ENCODE data around the gene DICER1.
"Not testable (repeated sequence)": the region's sequence is repeated elsewhere in the genome, so short reads cannot be mapped to it uniquely, and the experiment has no call there.

DICER1 gene

DNA sequence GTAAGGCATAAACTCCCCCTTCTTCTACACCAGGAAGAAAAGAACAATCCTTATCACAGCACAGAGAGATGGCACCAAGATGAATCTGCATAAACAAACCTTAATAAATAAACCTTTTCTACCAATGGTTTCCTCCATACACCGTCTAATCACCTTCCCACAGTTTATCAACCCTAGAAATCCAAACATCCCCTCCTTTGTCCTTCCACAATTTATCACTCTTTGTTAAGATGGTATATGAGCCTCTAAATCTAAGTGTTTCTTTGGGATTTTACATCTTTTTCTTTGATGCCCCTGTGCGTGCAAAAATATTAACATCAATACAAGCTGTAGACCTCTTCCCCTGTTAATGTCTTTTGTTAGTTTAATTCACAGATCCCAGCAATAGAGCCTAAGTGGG is 12.5 kb downstream of the DICER1 start:
- FAIRE-seq, result no peak

DNA sequence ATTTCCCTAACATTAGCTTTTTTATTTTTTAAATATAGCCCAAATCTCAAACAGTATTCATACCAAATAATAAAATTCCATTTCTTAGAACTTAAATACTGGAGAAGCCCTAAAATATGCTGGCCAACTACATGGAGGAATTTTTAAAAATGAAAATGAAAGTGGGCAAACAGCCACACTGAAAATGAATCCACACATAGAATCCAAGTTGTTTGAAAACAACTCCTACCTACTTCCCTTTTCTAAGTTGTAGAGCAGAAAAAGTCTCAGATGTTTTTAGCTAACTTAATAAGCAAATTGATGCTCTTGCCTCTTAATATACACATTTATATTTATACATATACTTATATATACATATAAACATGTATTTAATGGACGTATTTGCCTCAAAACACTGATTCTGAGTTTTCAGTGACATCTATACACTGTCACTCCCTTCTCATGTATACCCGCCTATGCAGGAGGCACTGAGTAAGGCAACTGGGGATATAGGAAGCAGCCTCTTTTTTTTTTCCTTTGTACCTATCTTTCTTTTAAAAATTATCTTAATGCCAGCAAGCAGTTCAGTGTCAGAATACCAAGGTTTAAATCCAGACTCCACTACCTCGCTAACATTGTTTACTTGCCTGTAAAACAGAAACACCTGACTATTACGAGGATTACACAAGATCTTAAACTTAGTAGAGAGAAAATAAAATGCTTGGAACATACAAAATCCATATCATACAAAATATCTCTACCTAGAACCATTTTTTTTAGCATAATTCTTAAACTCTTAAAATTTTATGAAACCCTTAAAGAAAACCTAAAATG is 13.3 kb downstream of the DICER1 start:
- FAIRE-seq, result peak; percentile 79

DNA sequence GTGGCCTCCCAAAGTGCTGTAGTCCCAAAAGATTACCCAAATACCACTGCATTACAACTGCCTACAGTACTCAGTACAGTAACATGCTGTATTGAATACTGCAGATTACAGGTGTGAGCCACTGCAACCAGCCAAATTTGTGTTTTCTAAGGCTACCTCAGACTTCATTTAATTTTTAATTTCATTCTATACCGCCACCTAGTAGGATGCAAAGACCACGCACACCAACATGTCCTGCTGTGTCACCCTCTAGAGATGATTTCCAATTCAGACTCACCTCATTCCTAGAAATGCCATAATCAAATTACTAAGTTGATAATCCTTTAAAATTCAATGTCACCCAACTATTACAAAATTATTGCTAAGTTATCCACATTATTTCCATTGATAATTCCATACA is 15.1 kb downstream of the DICER1 start:
- no peak for FAIRE-seq

DNA sequence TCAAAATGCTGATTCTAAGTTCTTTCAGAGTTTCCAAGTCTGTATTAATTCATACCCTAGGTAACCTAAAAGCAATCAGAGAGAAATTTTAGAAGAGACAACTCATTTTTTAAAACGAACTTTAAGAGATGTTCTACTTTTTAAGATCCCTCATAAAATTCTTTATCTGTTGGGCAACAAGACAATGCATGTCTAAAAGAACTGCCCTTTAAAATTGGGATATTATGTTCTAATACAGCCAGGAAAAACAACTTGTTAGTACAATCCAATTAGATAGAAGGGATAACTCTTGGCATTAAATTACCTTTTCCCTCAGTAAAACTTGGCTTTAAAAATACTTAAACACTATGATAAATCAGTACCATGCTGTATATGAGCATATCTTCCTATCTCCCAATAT is 15.6 kb downstream of the DICER1 start:
- FAIRE-seq, result no peak

DNA sequence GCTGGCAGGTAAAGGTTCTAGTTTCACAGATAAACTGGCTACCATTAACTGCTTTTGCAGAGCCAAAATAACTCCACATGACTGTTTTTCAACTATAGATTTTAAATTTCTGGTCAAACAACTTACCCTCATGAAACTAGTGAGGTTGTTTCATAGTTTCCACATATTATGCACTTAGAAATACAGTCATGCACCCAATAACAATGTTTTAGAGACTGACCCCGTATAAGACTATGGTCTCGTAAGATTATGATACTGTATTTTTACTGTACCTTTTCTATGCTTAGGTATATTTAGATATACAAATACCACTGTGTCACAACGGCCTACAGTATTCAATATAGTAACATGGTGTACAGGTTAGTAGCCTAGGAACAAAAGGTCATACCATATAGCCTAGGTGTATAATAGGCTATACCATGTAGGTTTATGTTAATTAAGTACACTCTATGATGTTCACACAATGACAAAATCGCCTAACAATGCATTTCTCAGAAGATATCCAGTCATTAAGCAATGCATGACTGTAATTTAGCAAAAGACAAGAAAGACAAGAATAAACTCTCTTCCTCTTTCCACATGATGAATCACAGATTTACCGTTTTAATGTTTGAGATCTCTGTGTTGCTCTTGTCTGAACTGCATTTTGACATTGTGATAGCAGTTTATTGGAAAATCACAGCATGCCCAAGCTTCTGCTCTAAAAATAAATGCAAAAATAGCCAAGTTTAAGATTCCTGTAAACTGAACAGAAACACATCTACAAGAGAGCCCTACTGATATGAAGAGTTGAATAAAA is 17.1 kb downstream of the DICER1 start:
- FAIRE-seq, result no peak

DNA sequence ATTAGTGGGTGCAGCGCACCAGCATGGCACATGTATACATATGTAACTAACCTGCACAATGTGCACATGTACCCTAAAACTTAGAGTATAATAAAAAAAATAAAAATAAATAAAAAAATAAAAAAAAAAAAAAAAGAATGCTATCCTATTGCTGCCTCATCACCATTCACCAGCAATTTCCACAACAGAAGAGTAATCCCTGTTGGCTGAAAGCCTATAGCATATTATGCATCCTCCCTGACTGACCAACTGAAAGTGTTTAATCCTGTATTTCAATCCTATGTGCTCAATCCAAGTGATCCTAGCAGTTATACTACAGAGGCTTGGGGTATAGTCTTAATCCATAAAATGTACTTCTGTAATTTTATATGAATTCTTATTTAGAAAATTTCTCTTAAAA is 18.5 kb downstream of the DICER1 start:
- FAIRE-seq, result no peak

DNA sequence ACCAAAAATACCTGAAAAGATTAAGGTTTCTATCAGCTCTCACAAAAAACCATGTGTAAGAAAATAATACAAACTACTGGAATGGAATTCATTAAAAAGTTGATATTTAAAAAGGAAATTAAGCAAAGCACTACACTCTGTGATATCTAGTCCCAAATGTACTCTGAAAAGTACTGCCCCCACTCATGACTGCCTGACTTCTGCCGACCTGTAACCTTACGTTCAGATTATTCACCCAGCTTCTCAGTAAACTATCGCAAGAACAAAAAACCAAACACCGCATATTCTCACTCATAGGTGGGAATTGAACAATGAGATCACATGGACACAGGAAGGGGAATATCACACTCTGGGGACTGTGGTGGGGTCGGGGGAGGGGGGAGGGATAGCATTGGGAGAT is 18.9 kb downstream of the DICER1 start:
- not testable (repeated sequence) for FAIRE-seq

DNA sequence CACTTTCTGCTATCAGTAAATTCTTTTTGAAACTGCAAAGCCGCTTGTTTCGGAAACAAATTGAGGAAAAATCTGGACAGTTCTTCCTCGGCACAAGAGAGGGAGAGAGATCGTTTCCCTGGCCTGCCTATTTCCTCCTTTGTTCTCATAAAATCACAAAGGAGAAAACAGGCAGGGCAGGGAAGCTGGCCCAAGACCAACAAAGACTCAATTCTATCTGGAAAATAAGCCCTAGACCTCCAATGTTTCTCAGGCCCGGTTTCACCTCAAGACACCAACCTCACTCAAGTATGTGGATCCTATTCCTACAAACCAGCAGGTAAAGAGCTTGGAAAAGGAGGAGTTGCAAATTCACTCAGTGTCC is 19.5 kb downstream of the DICER1 start:
- no peak for FAIRE-seq

DNA sequence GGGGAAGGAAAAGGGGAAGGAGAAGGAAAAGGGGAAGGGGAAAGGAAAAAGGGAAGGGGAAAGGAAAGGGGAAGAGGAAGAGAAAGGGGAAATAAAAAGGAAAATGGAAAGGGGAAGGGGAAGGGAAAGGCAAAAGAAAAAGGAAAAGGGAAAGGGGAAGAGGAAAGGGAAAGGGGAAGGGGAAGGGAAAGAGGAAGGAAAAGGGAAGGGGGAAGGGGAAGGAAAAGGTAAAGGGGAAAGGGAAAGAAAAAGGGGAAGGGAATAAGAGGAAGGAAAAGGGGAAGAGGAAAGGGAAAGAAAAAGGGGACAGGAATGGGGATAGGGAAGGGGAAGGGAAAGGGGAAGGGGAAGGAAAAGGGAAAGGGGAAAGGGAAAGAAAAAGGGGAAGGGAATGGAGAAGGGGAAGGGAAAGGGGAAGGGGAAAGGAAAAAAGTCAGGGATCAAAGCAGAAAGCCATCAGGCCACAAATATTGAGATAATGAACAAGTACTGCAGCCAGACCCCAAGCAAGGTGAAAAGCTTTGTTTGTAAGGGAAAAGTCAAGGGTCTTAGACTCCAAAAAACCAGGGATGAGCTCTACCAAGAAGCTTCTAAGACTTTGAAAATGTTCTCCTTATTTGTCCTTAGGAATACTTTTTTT is 20.0 kb downstream of the DICER1 start:
- no peak for FAIRE-seq

DNA sequence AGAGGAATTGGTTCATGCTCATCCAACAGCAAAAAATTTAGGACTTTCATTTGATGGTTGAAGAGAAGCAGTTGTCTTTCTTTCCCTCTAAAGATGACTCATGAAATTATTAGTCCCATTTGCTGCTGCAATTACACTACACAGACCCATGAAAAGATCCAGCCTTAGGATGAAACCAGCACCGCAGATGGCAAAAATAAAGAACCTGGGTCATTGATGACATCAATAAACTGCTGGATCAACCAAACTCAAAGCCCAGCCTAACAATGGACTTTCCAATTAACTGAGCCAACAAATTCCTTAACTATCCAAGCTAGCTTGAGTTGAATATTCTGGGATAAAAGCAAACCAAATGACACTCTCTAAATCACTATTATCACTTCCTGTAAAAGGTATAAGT is 20.7 kb downstream of the DICER1 start:
- no peak for FAIRE-seq

DNA sequence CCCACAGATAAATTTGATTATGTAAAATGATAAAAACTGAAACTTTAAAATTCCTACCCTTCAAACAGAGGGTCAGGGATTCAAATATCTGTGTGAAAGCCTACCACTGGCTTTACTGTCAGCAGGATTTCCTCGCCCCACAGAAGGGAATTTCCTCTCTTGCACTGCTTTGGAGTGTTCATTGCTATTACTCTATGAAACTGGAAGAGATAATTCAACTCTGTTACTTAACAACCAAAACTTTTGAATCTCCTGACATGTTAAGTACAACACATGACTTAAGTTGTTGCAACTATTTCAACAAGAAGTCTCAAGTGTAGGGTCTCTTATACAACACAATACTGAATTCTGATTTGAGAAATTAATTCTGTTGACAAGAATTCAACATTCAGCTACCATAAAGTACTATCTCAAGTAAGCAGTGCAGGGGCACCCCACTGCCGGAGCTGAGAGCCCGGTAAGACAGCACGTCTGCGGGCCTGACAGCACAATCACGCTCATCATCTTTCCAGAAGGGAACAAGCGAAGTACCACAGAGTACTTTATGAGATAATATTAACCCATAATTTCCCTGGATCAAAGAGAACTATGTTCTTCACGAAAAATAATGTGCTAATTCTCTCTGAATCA is 22.9 kb downstream of the DICER1 start:
- FAIRE-seq, result no peak

DNA sequence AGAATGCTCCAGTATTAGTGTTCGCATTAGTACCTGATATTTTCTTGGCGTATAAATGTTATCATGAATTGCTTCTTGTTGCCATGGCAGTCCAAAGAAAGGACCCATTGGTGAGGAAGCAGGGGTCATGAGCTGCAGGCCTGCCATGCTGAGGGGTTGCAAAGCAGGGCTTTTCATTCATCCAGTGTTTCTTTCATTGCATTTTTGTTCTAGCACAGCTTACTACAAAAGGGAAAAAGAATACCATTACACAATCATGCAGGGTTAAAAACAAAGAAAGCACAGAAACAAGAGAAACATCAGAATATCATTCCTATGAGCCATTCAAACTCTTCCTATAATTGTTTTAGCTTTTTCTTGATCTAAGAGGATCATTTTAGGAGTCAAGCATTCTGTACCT is 24.0 kb downstream of the DICER1 start:
- no peak for FAIRE-seq

DNA sequence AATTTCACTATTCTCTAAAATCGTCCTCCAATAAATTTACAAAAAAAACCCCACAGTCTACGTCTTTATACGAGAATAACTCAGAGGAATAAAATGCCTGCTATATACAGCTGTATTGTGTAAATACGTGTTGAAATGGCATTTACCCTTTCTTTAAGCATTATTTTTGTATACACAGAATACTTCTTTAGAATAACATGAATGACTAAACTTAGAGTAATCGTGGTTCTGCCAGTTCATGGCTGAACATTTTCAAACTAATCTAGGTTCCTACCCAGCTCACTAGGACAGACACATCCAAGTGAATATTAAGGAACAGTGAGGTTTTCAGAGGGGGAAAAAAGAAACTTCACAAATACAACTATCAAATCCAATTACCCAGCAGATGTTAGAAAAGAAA is 24.6 kb downstream of the DICER1 start:
- FAIRE-seq, result no peak

DNA sequence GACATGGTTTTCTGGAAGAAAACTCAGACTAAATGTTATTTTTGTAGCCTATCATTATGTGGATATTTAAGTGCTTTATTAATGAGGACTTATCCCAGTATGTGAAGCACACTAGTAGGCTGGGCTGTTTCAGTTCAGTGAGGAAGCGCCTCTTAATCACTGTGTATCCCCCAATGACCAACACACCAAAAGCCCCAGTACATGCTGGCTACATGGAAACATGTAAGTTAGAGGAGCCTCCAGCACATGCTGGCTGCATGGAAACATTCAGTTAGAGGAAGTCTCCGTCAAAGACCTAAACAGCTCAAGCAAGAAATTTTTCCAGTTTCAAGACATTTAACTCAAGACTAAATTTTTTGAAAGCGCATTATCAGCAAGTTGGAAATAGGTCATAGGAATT is 26.8 kb downstream of the DICER1 start:
- FAIRE-seq, result no peak

DNA sequence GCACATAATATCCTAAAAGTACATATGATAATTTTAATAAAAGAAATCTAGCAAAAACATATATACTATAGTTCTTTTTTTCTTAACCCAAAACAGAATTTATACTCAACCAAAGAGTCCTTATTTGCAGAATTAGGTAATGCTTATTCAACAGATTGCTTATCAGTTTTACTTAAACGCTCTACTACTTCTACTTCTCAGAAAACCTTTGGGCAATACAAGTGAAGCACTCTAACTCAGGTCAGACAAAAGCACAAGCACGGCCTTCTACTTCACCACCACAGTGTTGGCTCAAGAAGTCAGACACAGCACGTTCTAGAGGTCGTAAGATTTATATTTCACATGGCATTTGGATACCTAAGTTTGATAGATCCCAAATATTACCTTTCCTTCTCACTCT is 29.2 kb downstream of the DICER1 start:
- no peak for FAIRE-seq

DNA sequence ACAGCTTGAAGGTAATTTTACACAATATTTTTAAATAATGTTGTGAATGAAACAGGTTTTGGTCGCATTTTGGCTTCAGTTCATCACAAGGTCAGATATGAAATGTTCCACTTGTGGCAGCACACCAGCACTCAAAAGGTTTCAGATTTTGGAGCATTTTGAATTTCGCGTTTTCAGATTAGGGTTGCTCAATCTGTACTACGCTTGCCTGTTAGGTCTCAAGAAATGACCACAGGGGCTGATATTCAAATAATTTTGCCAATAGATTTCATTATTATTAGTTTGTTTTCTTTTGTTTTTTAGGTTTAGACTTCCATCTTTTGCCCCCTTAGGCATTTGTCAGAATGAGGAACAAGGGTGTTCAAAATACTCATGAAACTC is 29.8 kb downstream of the DICER1 start:
- no peak for FAIRE-seq

DNA sequence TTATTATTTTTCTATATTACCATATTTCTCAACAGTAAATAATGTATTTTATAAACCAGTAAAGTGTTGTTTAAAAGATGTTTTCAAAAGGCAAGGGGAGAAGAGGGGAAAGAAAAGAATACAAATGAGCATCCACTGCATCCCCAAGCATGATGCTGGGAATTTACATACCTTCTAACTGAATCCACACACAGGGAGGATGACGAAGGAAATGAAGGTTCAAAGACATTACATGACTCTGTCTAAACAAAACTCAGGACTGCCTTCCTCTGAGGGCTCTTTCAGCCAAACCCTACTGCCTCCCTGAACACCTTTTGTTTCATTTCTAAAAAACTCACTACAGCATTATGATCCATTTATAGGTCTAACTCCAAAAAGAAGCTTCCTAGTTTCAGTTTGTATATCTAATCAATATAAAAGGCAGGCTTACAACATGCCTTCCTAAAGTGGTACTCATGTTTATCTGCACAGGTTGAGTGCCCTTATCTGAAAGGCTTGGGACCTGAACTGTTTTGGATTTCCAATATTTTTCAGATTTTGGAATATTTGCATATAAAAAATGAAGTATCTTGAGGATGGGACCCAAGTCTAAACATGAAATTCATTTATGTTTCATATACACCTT is 30.3 kb downstream of the DICER1 start:
- FAIRE-seq, result no peak

DNA sequence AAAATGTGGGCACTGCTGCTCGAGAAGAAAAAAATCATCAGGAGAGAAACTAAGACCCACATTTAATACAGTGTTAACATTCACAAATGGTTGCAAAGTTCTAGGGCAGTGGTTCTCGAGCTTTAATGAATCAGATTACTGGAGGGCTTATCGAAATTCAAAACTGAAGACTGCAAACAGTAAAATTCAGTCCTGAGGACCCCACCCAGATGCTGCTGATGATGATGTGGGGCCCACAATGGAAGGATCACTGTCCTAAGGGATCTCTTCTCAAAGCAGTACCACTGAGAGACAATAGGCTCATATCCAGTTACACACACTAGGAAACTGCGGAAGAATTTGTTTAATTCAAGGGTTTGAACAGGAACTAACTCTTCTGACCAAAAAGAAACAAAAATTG is 31.4 kb downstream of the DICER1 start:
- FAIRE-seq, result no peak

DNA sequence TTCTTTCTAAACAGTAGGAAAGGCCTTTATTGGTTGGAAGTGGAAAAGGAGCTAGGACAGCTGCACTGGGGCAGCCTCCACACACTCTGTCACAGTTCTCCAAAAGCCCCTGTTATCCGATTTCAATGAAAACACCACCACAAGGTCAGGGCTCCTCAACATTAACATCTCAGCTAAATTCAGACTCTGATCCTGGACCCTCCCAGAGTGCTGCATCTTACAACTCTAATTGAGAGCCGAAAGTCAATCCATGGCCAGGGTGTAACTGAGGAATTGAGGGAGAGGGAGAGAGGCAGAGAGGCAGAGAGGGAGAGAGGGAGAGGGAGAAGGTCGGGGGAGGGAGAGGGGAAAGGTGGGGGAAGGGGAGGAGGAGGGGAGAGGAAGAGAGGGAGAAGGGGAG is 32.1 kb downstream of the DICER1 start:
- FAIRE-seq, result no peak

DNA sequence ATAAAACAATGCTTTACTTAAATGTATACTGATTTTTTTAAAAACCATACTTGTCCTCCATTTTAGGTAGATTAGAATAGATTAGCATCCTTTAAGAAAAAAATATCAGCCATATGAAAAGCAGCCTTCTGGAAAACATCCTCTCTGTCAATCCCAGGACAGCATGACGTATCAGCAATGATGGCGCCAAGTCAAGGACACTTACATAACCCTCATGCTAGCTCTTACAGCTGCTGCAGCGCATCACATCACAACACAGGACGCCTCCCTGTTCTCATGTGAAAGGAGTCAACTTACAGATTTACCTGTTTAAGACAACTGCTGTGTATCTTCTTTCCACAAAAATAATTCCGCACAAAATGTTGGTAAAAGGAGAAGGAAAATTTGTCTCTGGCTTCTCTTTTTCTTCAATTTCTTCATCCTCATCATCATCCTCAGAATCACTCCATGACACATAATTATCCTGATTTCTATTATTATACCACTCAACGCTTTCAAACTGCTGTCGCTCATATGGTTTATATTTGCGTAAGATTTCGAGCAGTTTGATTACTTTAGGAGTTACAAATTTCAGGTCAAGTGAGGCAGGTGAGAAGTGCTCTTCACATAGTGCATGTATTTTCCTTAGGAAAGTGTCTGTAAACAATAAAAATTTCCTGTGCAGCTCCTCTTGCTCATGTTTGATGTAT is 33.3 kb downstream of the DICER1 start:
- FAIRE-seq, result no peak

DNA sequence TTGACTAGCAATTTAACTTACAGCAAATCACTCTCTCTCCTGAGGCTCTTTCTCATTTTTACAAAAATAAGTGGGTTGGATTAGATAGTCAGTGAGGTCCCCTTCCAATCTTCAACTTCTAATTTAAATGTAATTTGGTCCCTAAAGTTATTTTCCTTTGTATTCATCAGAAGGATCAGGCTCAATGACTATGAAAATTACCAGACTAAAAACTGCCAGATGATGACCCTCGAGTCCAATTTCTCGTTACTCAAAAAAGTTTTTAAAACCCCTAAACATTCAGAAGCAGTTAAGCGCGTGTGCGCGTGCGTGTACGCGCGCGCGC is 34.7 kb downstream of the DICER1 start:
- FAIRE-seq, result no peak

DNA sequence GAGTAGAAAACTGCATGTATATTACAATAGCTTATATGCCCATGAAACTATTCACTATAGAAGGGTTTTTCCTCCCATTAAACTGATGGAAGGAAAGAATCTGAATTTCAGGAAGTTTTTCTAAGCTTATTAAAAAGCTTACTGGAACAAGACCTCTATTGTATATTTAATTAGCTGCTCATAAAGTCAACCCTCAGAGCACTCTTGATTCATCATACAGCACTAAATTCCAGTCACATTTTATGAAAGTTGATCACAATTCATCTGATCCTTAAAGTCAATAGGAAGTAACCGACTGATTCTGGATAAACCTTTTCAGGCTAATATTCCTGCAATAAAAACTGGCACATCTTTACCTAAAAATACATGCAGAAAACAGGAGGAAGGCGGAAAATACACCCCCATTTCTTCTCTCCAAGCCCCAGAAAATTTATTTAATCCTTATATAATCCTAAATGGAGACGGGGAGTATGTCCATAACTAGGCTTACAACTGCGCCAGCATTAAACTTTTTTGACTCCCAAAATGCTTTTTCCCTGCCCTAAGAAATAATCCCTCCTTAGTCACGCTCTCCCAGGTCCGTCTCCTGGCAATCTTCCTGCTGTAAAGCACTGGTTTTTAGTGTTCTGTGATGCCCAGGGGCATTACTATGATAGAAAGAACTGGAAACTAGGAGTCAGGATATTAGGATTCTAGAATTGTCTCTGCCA is 35.3 kb downstream of the DICER1 start:
- FAIRE-seq, result no peak
